Measurements from ENCODE around the gene FBXO8. TPM values are rescaled to one million over a fixed set of nuclear protein-coding genes. Genes with fewer than 3 reads are reported as not detected.

Gene FBXO8
- total and polyA plus RNA-seq, 2 of the 4 experiments (the other 2 are of a cell fraction), result 11.3 to 25.6 TPM

GRCh38 chr4:174198396-174198795, 85.1 kb downstream of the FBXO8 start:
- Histone ChIP-seq H3K9me1 (ENCODE audit: insufficient read depth, low read length) (no peaks in the 10 kb centered on the region), H2AFZ (replicated peaks; ENCODE audit: low read length, poor library complexity) (no peak overlapping the region), H3K4me2 (ENCODE audit: low read depth, low read length) (no peak overlapping the region), H4K91ac (ENCODE audit: insufficient read depth, low read depth, low read length) (no peak overlapping the region), H4K5ac (ENCODE audit: low read depth, low read length) (no peak overlapping the region), H3K4me1 (ENCODE audit: control insufficient read depth, insufficient read depth, low read length) (no peaks in the 10 kb centered on the region), H4K20me1 (ENCODE audit: insufficient read depth, low read length) (no peaks in the 10 kb centered on the region), H2BK20ac (ENCODE audit: low read depth, low read length) (no peak overlapping the region), H2BK5ac (ENCODE audit: low read depth, low read length, poor library complexity, severe bottlenecking) (no peak overlapping the region), H3K4ac (ENCODE audit: low read depth, low read length) (no peak overlapping the region), H3K23ac (ENCODE audit: low read depth, low read length) (no peak overlapping the region), H2AK9ac (replicated peaks; ENCODE audit: low read depth, low read length, poor library complexity) (no peak overlapping the region), H3K18ac (ENCODE audit: low read depth, low read length) (no peak overlapping the region), H3K79me1 (ENCODE audit: low read depth in 1 of 2, low read length in 2 of 2) (no peaks in the 10 kb centered on the region), H3K36me3 (ENCODE audit: control insufficient read depth, insufficient read depth, low read length) (no peaks in the 10 kb centered on the region), H3K56ac (ENCODE audit: extremely low read depth, insufficient read depth, low read length) (no peak overlapping the region), H3K27me3 (ENCODE audit: control insufficient read depth, insufficient read depth, low read length) (no peaks in the 10 kb centered on the region), H2BK15ac (ENCODE audit: low read depth, low read length) (no peak overlapping the region), H3K4me3 (ENCODE audit: insufficient read depth, low read depth, low read length) (no peak overlapping the region), H3K27ac (ENCODE audit: insufficient read depth, low read length) (no peak overlapping the region), H3K9me3 (ENCODE audit: control insufficient read depth, insufficient read depth, low read length) (no peaks in the 10 kb centered on the region), H2AK5ac (ENCODE audit: low read depth, low read length) (no peak overlapping the region), H2BK120ac (ENCODE audit: low read depth, low read length) (no peak overlapping the region), H4K8ac (ENCODE audit: low read depth in 2 of 2, low read length in 2 of 2) (no peak overlapping the region), H3K9ac (ENCODE audit: low read depth, low read length) (no peak overlapping the region), H3K14ac (replicated peaks; ENCODE audit: low read depth, low read length) (no peak overlapping the region)
- TF ChIP-seq RFX5 (IDR thresholded peaks at IDR 0.05; ENCODE audit: low read depth, low read length) (no peak), BHLHE40 (IDR thresholded peaks at IDR 0.05; ENCODE audit: low read depth, low read length) (no peak), ELK1 (IDR thresholded peaks at IDR 0.05; ENCODE audit: borderline replicate concordance, low read depth, low read length) (no peak), RAD21 (IDR thresholded peaks at IDR 0.05; ENCODE audit: low read length) (no peak), CEBPB (IDR thresholded peaks at IDR 0.05; ENCODE audit: low read depth, low read length) (no peak), NFE2L2 (IDR thresholded peaks at IDR 0.05; ENCODE audit: low read depth, low read length) (no peak), SMC3 (IDR thresholded peaks at IDR 0.05; ENCODE audit: low read depth, low read length) (no peak), FOS (IDR thresholded peaks at IDR 0.05; ENCODE audit: low read depth, low read length) (no peak), USF2 (IDR thresholded peaks at IDR 0.05; ENCODE audit: low read depth, low read length) (no peak), RCOR1 (IDR thresholded peaks at IDR 0.05; ENCODE audit: insufficient replicate concordance, low read length) (no peak), POLR2A (IDR thresholded peaks at IDR 0.05; ENCODE audit: low read depth, low read length) (no peak), CTCF (conservative IDR thresholded peaks at IDR 0.05; ENCODE audit: low read depth, low read length) (no peak), MAZ (IDR thresholded peaks at IDR 0.05; ENCODE audit: borderline replicate concordance, low read depth, low read length) (no peak), MAFK (IDR thresholded peaks at IDR 0.05; ENCODE audit: low read depth, low read length) (no peak; the same call in 1 of the 2 replicates), CHD1 (IDR thresholded peaks at IDR 0.05; ENCODE audit: low read depth, low read length) (no peak), MXI1 (IDR thresholded peaks at IDR 0.05; ENCODE audit: borderline replicate concordance, low read depth, low read length) (no peak)
- in situ Hi-C loops (cut with MboI; ENCODE audit: low sequenced_read_pairs), result no loop called here
- ATAC-seq (ENCODE audit: low read depth) (no peak), DNase-seq (no peak)
- WGBS, 2 experiments (ENCODE audit: extremely low coverage in 2 of 2, insufficient read length in 1 of 2), result no CpG with 5 or more reads among the region's 1 CpG
- POLR2A ChIA-PET (ENCODE audit: unreplicated experiment), result no interaction called here
- dilution Hi-C loops (cut with HindIII; ENCODE audit: low sequenced_read_pairs, unreplicated experiment), result no loop called here
- no TSS peak for BruUV-seq (replicated peaks)
- intact Hi-C loops (cut with micrococcal nuclease), result no loop called here
- CTCF ChIA-PET, result interaction anchor here (1.3 kb wide), 1 partner anchor 19 kb away, joined by 4 read pairs; no protein-coding TSS in a partner anchor
